Gastrocnemius medialis (tissue), 4 donors: ENCODE data around the gene AKAP10. TPM values are rescaled to one million over a fixed set of nuclear protein-coding genes. Genes with fewer than 3 reads are reported as not detected.

ENCODE experiments used
- ATAC-seq, 2 donors: fragments of 150-250 bp; one replicate each; pipeline ENCODE4 v1.9.1; 2016
- DNase-seq, 2 donors: peaks; one replicate each; pipeline ENCODE4 v3.0.0-alpha.2; 2019
- H3K27ac ChIP-seq, 4 donors: fragments of 200-600 bp; sonication (generic); 1 replicate in 1 of 4; 2 replicates in 3 of 4; pipeline ENCODE4 v1.5.1; 2016 to 2018; ENCODE audit warnings: mild to moderate bottlenecking in 2 of 4, moderate library complexity in 1 of 4
- H3K27me3 ChIP-seq, 3 donors: fragments of 200-600 bp; sonication (generic) in 2 of 3; 1 replicate in 1 of 3; 2 replicates in 2 of 3; pipeline versions ENCODE4 v1.5.1 to v1.6.0; 2016 to 2019; ENCODE audit warnings: mild to moderate bottlenecking in 1 of 3, moderate library complexity in 1 of 3
- H3K36me3 ChIP-seq, 2 donors: fragments of 200-600 bp; sonication (generic) in 1 of 2; one replicate each; pipeline ENCODE4 v1.5.1; 2017 to 2018
- H3K4me1 ChIP-seq, 2 donors: fragments of 200-600 bp; sonication (generic) in 1 of 2; one replicate each; pipeline ENCODE4 v1.5.1; 2016 to 2017; ENCODE audit warnings: mild to moderate bottlenecking in 2 of 2
- H3K4me3 ChIP-seq, 4 donors: fragments of 200-600 bp; sonication (generic) in 3 of 4; 1 replicate in 1 of 4; 2 replicates in 3 of 4; pipeline ENCODE4 v1.5.1; 2016 to 2019; ENCODE audit warnings: mild to moderate bottlenecking in 2 of 4
- H3K9me3 ChIP-seq, 3 donors: fragments of 200-600 bp; sonication (generic) in 2 of 3; 1 replicate in 1 of 3; 2 replicates in 2 of 3; pipeline ENCODE4 v1.5.1; 2016 to 2019
- POLR2A ChIP-seq, 2 donors: fragments of 450-650 bp; IDR thresholded peaks; one replicate each; pipeline ENCODE4 v1.6.1; 2017; ENCODE audit warnings: antibody characterized with exemption in 2 of 2, mild to moderate bottlenecking in 2 of 2, moderate library complexity in 2 of 2
- in situ Hi-C, 4 donors: fragments of 200-750 bp; cut with MboI; loops; one replicate each; pipeline versions ENCODE4 v1.15.0 to v1.8.0; 2017; ENCODE audit warnings: low sequenced_read_pairs in 4 of 4
- intact Hi-C: fragments of 100-400 bp; cut with DNase I; formaldehyde crosslinking; loops from one replicate; pipeline ENCODE4 v1.15.1; 2023; ENCODE audit warnings: low total_unique reads
- total RNA-seq, 4 donors: library from RNA; depleted of rRNA; stranded (reverse); fragments of >200 nt; gene quantifications; one replicate each; pipeline versions ENCODE4 v1.1.0 to v1.2.3, GENCODE V29; 2016
- TF ChIP-seq, protein P1 (sequence below), 5 experiments: fragments of 450-650 bp in 3 of 5; fragments of 200-600 bp in 2 of 5; sonication (generic) in 2 of 5; IDR thresholded peaks in 4 of 5; conservative IDR thresholded peaks in 1 of 5; 1 replicate in 4 of 5; 2 replicates in 1 of 5; pipeline ENCODE4 v1.5.1; 2016 to 2019; ENCODE audit warnings: antibody characterized with exemption in 5 of 5, mild to moderate bottlenecking in 3 of 5, moderate library complexity in 3 of 5

Gene AKAP10
- total RNA-seq, 4 donors from 2014 or later = 6.1 to 26.1 (median 9.9) TPM

GRCh38 chr17:19946921-19947320 lies 30.7 kb downstream of the AKAP10 start:
- H3K27ac ChIP-seq = no peak overlapping the region
- peaks cover 0 to 11% of the 10 kb centered on the region in 2 donors for H3K36me3 ChIP-seq
- H3K4me3 ChIP-seq = no peak overlapping the region
- no peaks in the 10 kb centered on the region for H3K9me3 ChIP-seq
- ATAC-seq (no peak), DNase-seq (no peak)
- in situ Hi-C loops (no loop called here), intact Hi-C loops (no loop called here)
- no peaks in the 10 kb centered on the region for H3K27me3 ChIP-seq
- TF ChIP-seq, protein P1, sequence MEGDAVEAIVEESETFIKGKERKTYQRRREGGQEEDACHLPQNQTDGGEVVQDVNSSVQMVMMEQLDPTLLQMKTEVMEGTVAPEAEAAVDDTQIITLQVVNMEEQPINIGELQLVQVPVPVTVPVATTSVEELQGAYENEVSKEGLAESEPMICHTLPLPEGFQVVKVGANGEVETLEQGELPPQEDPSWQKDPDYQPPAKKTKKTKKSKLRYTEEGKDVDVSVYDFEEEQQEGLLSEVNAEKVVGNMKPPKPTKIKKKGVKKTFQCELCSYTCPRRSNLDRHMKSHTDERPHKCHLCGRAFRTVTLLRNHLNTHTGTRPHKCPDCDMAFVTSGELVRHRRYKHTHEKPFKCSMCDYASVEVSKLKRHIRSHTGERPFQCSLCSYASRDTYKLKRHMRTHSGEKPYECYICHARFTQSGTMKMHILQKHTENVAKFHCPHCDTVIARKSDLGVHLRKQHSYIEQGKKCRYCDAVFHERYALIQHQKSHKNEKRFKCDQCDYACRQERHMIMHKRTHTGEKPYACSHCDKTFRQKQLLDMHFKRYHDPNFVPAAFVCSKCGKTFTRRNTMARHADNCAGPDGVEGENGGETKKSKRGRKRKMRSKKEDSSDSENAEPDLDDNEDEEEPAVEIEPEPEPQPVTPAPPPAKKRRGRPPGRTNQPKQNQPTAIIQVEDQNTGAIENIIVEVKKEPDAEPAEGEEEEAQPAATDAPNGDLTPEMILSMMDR (IDR thresholded peaks at IDR 0.05 in 4 of 5, conservative IDR thresholded peaks at IDR 0.05 in 1 of 5) = no peak
- TF ChIP-seq POLR2A (IDR thresholded peaks at IDR 0.05) = no peak
- peaks cover 16 to 20% of the 10 kb centered on the region in 2 donors for H3K4me1 ChIP-seq

- H3K36me3 ChIP-seq = peaks cover 0 to 11% of the 10 kb centered on the region in 2 donors
- TF ChIP-seq, protein P1 (IDR thresholded peaks at IDR 0.05 in 4 of 5, conservative IDR thresholded peaks at IDR 0.05 in 1 of 5) = no peak
- no peak for TF ChIP-seq POLR2A (IDR thresholded peaks at IDR 0.05)
- no peak overlapping the region for H3K27ac ChIP-seq
- intact Hi-C loops = no loop called here
- H3K4me1 ChIP-seq = peaks cover 16 to 23% of the 10 kb centered on the region in 2 donors
- H3K27me3 ChIP-seq = no peaks in the 10 kb centered on the region
- ATAC-seq = no peak
- no peak for DNase-seq
- no peak overlapping the region for H3K4me3 ChIP-seq
- in situ Hi-C loops = no loop called here
- H3K9me3 ChIP-seq = no peaks in the 10 kb centered on the region
Measured at GRCh38 chr17:19945009-19945626, 32.5 kb downstream of the AKAP10 start.

- no peaks in the 10 kb centered on the region for H3K27me3 ChIP-seq
- H3K36me3 ChIP-seq = peaks cover 0 to 22% of the 10 kb centered on the region in 2 donors
- peaks cover 12 to 16% of the 10 kb centered on the region in 2 donors for H3K4me1 ChIP-seq
- in situ Hi-C loops = no loop called here
- H3K4me3 ChIP-seq = no peak overlapping the region
- intact Hi-C loops = no loop called here
- no peak for ATAC-seq
- no peak overlapping the region for H3K27ac ChIP-seq
- no peaks in the 10 kb centered on the region for H3K9me3 ChIP-seq
- no peak for TF ChIP-seq POLR2A (IDR thresholded peaks at IDR 0.05)
- TF ChIP-seq, protein P1 (IDR thresholded peaks at IDR 0.05 in 4 of 5, conservative IDR thresholded peaks at IDR 0.05 in 1 of 5) = no peak
- no peak for DNase-seq
Measured at GRCh38 chr17:19943599-19943998, 34.0 kb downstream of the AKAP10 start.

DNA sequence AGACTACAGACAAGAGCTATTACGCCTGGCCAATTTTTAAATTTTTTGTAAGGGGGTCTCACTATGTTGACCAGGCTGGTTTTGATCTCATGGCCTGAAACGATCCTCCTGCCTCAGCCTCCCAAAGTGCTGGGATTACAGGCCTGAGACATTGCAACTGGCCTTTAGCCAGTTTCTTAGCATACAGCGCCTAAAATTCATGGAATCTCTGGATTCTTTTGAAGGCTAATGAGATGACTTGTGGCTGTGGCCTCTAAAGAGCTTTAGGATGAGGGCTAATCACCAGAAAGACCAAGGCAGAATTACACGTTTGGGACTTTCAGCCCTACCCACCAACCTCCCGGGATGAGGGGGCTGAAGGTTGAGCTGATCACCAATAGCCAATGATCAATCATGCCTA lies 34.6 kb downstream of the AKAP10 start:
- H3K9me3 ChIP-seq = no peaks in the 10 kb centered on the region
- TF ChIP-seq POLR2A (IDR thresholded peaks at IDR 0.05) = no peak
- TF ChIP-seq, protein P1 (IDR thresholded peaks at IDR 0.05 in 4 of 5, conservative IDR thresholded peaks at IDR 0.05 in 1 of 5) = no peak
- in situ Hi-C loops (no loop called here), intact Hi-C loops (no loop called here)
- H3K4me1 ChIP-seq = peaks cover 6 to 10% of the 10 kb centered on the region in 2 donors
- peaks cover 0 to 27% of the 10 kb centered on the region in 2 donors for H3K36me3 ChIP-seq
- DNase-seq (no peak), ATAC-seq (no peak)
- H3K4me3 ChIP-seq = no peak overlapping the region
- H3K27me3 ChIP-seq = no peaks in the 10 kb centered on the region
- H3K27ac ChIP-seq = no peak overlapping the region
